DND-41 (cell line): ENCODE results near the gene PPM1E.
"Not testable (repeated sequence)": the region's sequence is repeated elsewhere in the genome, so short reads cannot be mapped to it uniquely, and the experiment has no call there.

Source experiments
- CTCF ChIP-seq: IDR thresholded peaks from 2 replicates; pipeline ENCODE4 v1.5.1; 2012; ENCODE audit warnings: borderline replicate concordance, low read length, moderate library complexity, mild to moderate bottlenecking; ENCODE audit not compliant: poor library complexity, severe bottlenecking; ENCODE audit errors: extremely low read depth
- EZH2 ChIP-seq: IDR thresholded peaks from 3 replicates; pipeline ENCODE4 v1.6.1; 2012; ENCODE audit warnings: borderline replicate concordance, low read depth, mild to moderate bottlenecking, moderate library complexity, low read length, inconsistent platforms; ENCODE audit not compliant: severe bottlenecking

GRCh38 chr17:58957725-58958073 lies 202.0 kb downstream of the PPM1E start:
- TF ChIP-seq CTCF, EZH2: not testable (repeated sequence)
